GM12878 (cell line): Measurements from ENCODE around the gene C16orf90. TPM values are rescaled to one million over a fixed set of nuclear protein-coding genes. Genes with fewer than 3 reads are reported as not detected.

Experiments used
- CREB1 ChIP-seq: IDR thresholded peaks from 2 replicates; pipeline ENCODE4 v1.6.1; 2012; ENCODE audit warnings: low read depth, mild to moderate bottlenecking, inconsistent platforms
- CUX1 ChIP-seq: IDR thresholded peaks from 2 replicates; pipeline ENCODE4 v1.6.1; 2012; ENCODE audit warnings: improper control_type of control experiment, low read depth, low read length; ENCODE audit not compliant: insufficient replicate concordance
- NBN ChIP-seq: fragments of 450-650 bp; IDR thresholded peaks from 2 replicates; pipeline ENCODE4 v1.6.1; 2016
- PRDM15 ChIP-seq: fragments of 450-650 bp; formaldehyde crosslinking; IDR thresholded peaks from 2 replicates; pipeline ENCODE4 v1.4.0; 2020; ENCODE audit warnings: mild to moderate bottlenecking, moderate library complexity
- RBBP5 ChIP-seq: fragments of 200-600 bp; sonication (generic); conservative IDR thresholded peaks from 2 replicates; pipeline ENCODE4 v1.6.1; 2016
- RFX5 ChIP-seq: IDR thresholded peaks from 2 replicates; pipeline ENCODE4 v1.6.1; 2011; ENCODE audit warnings: low read depth, low read length, improper control_type of control experiment
- RUNX3 ChIP-seq: IDR thresholded peaks from 2 replicates; pipeline ENCODE4 v1.6.1; 2012; ENCODE audit warnings: low read length, inconsistent platforms
- SIX5 ChIP-seq: IDR thresholded peaks from 2 replicates; pipeline ENCODE4 v1.6.1; 2011; ENCODE audit warnings: mild to moderate bottlenecking, low read depth, low read length, moderate library complexity; ENCODE audit not compliant: severe bottlenecking
- SMARCA5 ChIP-seq: fragments of 450-650 bp; IDR thresholded peaks from 2 replicates; pipeline ENCODE4 v1.6.1; 2017; ENCODE audit warnings: mild to moderate bottlenecking
- ZNF207 ChIP-seq: fragments of 450-650 bp; IDR thresholded peaks from 2 replicates; pipeline ENCODE4 v1.6.1; 2014; ENCODE audit warnings: antibody characterized with exemption, mild to moderate bottlenecking, borderline replicate concordance
- polyA plus RNA-seq, 11 experiments: library from polyadenylated mRNA; depleted of rRNA in 4 of 11; unstranded in 6 of 11; stranded (reverse) in 5 of 11; fragments of >200 nt; fragmentation: Nextera tagmentation in 4 of 11; fragmentation: Illumina TruSeq in 1 of 11; extraction: Ambion mirVana in 4 of 11; extraction: Trizol in 1 of 11; gene quantifications; 1 replicate in 1 of 11; 2 replicates in 10 of 11; pipeline versions ENCODE4 v1.2.1 to v1.2.3, GENCODE V29; 2011 to 2016; ENCODE audit warnings: inconsistent platforms in 2 of 11, missing spikeins in 2 of 11, low read depth in 1 of 11
- total RNA-seq, 4 experiments: library from RNA; depleted of rRNA in 3 of 4; stranded (reverse); fragments of >200 nt in 3 of 4; fragmentation: Illumina TruSeq in 1 of 4; extraction: Trizol in 1 of 4; gene quantifications; 2 replicates each; pipeline versions ENCODE4 v1.2.1 to v1.2.3, GENCODE V29; 2013 to 2021
- TF ChIP-seq, protein P1 (sequence below): fragments of 150-350 bp; IDR thresholded peaks from 2 replicates; pipeline ENCODE4 v1.6.1; 2016; ENCODE audit warnings: low read depth, low read length
- TF ChIP-seq, protein P2 (sequence below), 3 experiments: IDR thresholded peaks in 2 of 3; conservative IDR thresholded peaks in 1 of 3; 2 replicates each; pipeline ENCODE4 v1.5.1; 2011; ENCODE audit warnings: low read depth in 3 of 3, low read length in 3 of 3, mild to moderate bottlenecking in 3 of 3, control low read depth in 2 of 3, moderate library complexity in 2 of 3, inconsistent platforms in 1 of 3, mixed read lengths in 1 of 3; ENCODE audit not compliant: control insufficient read depth in 2 of 3, insufficient read depth in 1 of 3; ENCODE audit errors: extremely low read depth in 1 of 3
- TF ChIP-seq, protein P3 (sequence below): fragments of 450-650 bp; IDR thresholded peaks from 2 replicates; pipeline ENCODE4 v1.6.1; 2017; ENCODE audit warnings: mild to moderate bottlenecking, low read depth, inconsistent platforms; ENCODE audit not compliant: poor library complexity, severe bottlenecking

C16orf90 gene
- total and polyA plus RNA-seq, 10 of the 15 experiments (the other 5 are each of a cell fraction or from before 2014, with no cell fraction given) = not detected

- TF ChIP-seq, protein P1, sequence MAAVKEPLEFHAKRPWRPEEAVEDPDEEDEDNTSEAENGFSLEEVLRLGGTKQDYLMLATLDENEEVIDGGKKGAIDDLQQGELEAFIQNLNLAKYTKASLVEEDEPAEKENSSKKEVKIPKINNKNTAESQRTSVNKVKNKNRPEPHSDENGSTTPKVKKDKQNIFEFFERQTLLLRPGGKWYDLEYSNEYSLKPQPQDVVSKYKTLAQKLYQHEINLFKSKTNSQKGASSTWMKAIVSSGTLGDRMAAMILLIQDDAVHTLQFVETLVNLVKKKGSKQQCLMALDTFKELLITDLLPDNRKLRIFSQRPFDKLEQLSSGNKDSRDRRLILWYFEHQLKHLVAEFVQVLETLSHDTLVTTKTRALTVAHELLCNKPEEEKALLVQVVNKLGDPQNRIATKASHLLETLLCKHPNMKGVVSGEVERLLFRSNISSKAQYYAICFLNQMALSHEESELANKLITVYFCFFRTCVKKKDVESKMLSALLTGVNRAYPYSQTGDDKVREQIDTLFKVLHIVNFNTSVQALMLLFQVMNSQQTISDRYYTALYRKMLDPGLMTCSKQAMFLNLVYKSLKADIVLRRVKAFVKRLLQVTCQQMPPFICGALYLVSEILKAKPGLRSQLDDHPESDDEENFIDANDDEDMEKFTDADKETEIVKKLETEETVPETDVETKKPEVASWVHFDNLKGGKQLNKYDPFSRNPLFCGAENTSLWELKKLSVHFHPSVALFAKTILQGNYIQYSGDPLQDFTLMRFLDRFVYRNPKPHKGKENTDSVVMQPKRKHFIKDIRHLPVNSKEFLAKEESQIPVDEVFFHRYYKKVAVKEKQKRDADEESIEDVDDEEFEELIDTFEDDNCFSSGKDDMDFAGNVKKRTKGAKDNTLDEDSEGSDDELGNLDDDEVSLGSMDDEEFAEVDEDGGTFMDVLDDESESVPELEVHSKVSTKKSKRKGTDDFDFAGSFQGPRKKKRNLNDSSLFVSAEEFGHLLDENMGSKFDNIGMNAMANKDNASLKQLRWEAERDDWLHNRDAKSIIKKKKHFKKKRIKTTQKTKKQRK = no peak
- TF ChIP-seq SMARCA5 = no peak
- no peak for TF ChIP-seq PRDM15
- TF ChIP-seq, protein P2, sequence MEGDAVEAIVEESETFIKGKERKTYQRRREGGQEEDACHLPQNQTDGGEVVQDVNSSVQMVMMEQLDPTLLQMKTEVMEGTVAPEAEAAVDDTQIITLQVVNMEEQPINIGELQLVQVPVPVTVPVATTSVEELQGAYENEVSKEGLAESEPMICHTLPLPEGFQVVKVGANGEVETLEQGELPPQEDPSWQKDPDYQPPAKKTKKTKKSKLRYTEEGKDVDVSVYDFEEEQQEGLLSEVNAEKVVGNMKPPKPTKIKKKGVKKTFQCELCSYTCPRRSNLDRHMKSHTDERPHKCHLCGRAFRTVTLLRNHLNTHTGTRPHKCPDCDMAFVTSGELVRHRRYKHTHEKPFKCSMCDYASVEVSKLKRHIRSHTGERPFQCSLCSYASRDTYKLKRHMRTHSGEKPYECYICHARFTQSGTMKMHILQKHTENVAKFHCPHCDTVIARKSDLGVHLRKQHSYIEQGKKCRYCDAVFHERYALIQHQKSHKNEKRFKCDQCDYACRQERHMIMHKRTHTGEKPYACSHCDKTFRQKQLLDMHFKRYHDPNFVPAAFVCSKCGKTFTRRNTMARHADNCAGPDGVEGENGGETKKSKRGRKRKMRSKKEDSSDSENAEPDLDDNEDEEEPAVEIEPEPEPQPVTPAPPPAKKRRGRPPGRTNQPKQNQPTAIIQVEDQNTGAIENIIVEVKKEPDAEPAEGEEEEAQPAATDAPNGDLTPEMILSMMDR (IDR thresholded peaks at IDR 0.05 in 2 of 3, conservative IDR thresholded peaks at IDR 0.05 in 1 of 3; ENCODE audit: control insufficient read depth in 2 of 3, extremely low read depth in 1 of 3, insufficient read depth in 1 of 3, low read depth in 3 of 3, low read length in 3 of 3) = no peak
- no peak for TF ChIP-seq RUNX3
- TF ChIP-seq CREB1 = no peak
- TF ChIP-seq, protein P3, sequence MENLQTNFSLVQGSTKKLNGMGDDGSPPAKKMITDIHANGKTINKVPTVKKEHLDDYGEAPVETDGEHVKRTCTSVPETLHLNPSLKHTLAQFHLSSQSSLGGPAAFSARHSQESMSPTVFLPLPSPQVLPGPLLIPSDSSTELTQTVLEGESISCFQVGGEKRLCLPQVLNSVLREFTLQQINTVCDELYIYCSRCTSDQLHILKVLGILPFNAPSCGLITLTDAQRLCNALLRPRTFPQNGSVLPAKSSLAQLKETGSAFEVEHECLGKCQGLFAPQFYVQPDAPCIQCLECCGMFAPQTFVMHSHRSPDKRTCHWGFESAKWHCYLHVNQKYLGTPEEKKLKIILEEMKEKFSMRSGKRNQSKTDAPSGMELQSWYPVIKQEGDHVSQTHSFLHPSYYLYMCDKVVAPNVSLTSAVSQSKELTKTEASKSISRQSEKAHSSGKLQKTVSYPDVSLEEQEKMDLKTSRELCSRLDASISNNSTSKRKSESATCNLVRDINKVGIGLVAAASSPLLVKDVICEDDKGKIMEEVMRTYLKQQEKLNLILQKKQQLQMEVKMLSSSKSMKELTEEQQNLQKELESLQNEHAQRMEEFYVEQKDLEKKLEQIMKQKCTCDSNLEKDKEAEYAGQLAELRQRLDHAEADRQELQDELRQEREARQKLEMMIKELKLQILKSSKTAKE = no peak
- no peak for TF ChIP-seq CUX1
- no peak for TF ChIP-seq ZNF207
- TF ChIP-seq RBBP5 = no peak
- no peak for TF ChIP-seq SIX5
- no peak for TF ChIP-seq NBN
- TF ChIP-seq RFX5 = no peak
Observed at GRCh38 chr16:3498988-3499387, 3.7 kb upstream of the C16orf90 start (continued).
